Common myeloid progenitor, CD34-positive (primary cell): ENCODE results near the gene AK1.
A peak's percentile ranks its signal among the peaks of the same experiment; 100 is the strongest.

ENCODE experiments used
- CTCF ChIA-PET: fragments of 350-600 bp; sonication (Branson Sonifier 250); formaldehyde crosslinking; loops from one replicate; lab custom pipeline; 2021; ENCODE audit warnings: antibody characterized with exemption; lab: Charles Lee
- POLR2A ChIA-PET: fragments of 350-600 bp; sonication (Branson Sonifier 250); formaldehyde crosslinking; loops from one replicate; lab custom pipeline; 2021; ENCODE audit warnings: antibody characterized with exemption; lab: Charles Lee
- DNase-seq, 3 donors: peaks; one replicate each; pipeline versions ENCODE4 v3.0.0 to v3.0.0-alpha.2; 2013
- H3K27ac ChIP-seq, 2 experiments: 1 replicate in 1 of 2; 2 replicates in 1 of 2; pipeline ENCODE4 v1.7.0; 2013; ENCODE audit warnings: inconsistent platforms in 2 of 2, low read length in 2 of 2, mild to moderate bottlenecking in 2 of 2, low read depth in 1 of 2, moderate library complexity in 1 of 2; ENCODE audit not compliant: severe bottlenecking in 2 of 2, insufficient read depth in 1 of 2, poor library complexity in 1 of 2
- H3K27me3 ChIP-seq, 5 experiments: replicated peaks in 2 of 5; 1 replicate in 3 of 5; 2 replicates in 2 of 5; pipeline versions ENCODE4 v1.6.1 to v1.7.0; 2013; ENCODE audit warnings: low read length in 4 of 5, mild to moderate bottlenecking in 2 of 5, moderate library complexity in 2 of 5, inconsistent platforms in 1 of 5; ENCODE audit not compliant: insufficient read depth in 5 of 5, control insufficient read depth in 4 of 5
- H3K36me3 ChIP-seq, 4 experiments: 1 replicate in 2 of 4; 2 replicates in 2 of 4; pipeline versions ENCODE4 v1.6.1 to v1.7.0; 2013; ENCODE audit warnings: low read length in 3 of 4, control low read depth in 1 of 4, mild to moderate bottlenecking in 1 of 4; ENCODE audit not compliant: control insufficient read depth in 4 of 4, insufficient read depth in 4 of 4
- H3K4me1 ChIP-seq, 4 experiments: 1 replicate in 3 of 4; 2 replicates in 1 of 4; pipeline versions ENCODE4 v1.6.1 to v1.7.1; 2013; ENCODE audit warnings: low read length in 3 of 4, mild to moderate bottlenecking in 3 of 4, control low read depth in 1 of 4, inconsistent platforms in 1 of 4, moderate library complexity in 1 of 4; ENCODE audit not compliant: control insufficient read depth in 4 of 4, insufficient read depth in 4 of 4; ENCODE audit errors: control extremely low read depth in 1 of 4
- H3K4me3 ChIP-seq, 7 experiments: 1 replicate in 4 of 7; 2 replicates in 3 of 7; pipeline versions ENCODE4 v1.5.1 to v1.7.0; 2013; ENCODE audit warnings: mild to moderate bottlenecking in 7 of 7, low read length in 6 of 7, moderate library complexity in 6 of 7, inconsistent platforms in 2 of 7, low read depth in 2 of 7, control low read depth in 1 of 7; ENCODE audit not compliant: insufficient read depth in 4 of 7, control insufficient read depth in 1 of 7; ENCODE audit errors: extremely low read depth in 1 of 7
- H3K9me3 ChIP-seq, 5 experiments: 1 replicate in 4 of 5; 2 replicates in 1 of 5; pipeline versions ENCODE4 v1.6.1 to v1.7.1; 2013; ENCODE audit warnings: low read length in 4 of 5, mild to moderate bottlenecking in 2 of 5, inconsistent platforms in 1 of 5, low read depth in 1 of 5, moderate library complexity in 1 of 5; ENCODE audit not compliant: control insufficient read depth in 4 of 5, insufficient read depth in 2 of 5; ENCODE audit errors: control extremely low read depth in 1 of 5
- whole genome bisulfite sequencing: methylation state at CpG from one replicate; pipeline ENCODE4 v1.1.5; 2013; ENCODE audit not compliant: insufficient coverage; 5-methylcytosine and 5-hydroxymethylcytosine counted together

AK1 gene

DNA sequence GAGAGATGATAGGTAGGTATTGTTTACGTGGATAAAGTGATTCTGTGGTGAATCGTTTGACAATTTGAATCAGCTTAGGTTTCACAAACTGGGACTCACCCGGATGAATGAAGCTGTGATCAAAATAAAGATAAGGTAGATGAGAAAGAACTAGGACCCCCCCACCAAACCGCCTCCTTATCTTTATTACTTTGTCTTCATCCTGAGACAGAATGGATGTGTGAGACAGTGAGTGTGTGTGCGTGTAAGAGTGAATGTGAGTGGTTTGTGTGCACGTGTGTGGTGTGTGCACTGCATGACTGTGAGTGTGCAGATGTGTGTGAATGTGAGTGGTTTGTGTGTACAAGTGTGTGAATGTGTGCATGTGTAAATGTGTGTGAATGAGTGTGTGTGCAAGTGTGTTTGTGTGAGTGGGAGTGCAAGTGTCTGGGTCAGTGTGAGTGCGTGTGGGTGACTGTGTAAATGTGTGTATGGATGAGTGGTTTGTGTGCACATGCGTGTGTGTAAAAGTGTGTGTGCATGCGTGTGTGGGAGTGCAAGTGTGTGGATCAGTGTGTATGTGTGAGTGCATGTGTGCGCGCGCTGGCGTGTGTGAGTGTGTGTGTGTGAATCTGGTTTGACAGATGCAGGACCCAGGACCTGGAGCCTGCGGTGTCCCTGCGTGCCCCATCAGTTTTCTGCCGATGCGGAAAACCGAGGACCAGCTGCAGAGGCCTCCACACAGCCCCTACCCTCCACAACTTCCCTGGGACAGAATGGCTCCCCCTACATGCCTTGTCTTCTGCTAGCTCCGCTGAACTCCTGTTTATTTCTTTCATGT is 11.6 kb downstream of the AK1 start:
- Histone ChIP-seq H3K36me3 (no peaks in the 10 kb centered on the region), H3K4me1 (peaks cover 12 to 60% (median 53%) of the 10 kb centered on the region in 4 experiments), H3K4me3 (no peak overlapping the region), H3K27ac (peak overlapping the region in 1 of 2 experiments; percentile 60), H3K27me3 (no peaks in the 10 kb centered on the region), H3K9me3 (no peaks in the 10 kb centered on the region)
- 60% methylated on average over 12 of the region's 19 CpGs for WGBS
- ChIA-PET POLR2A (interaction anchor here (0.5 to 0.9 kb wide), 3 partner anchors 12 to 80 kb away, joined by 3 read pairs; partner anchors contain the start of gene CDK9), CTCF (interaction anchor here (1.0 to 5.4 kb wide), 22 partner anchors 10 to 277 kb away, joined by 3 to 33 read pairs (median 5); partner anchors contain the start of genes CDK9, ENG and TOR2A)
- DNase-seq, result peak in 2 of 3 donors; percentile 55 to 65

DNA sequence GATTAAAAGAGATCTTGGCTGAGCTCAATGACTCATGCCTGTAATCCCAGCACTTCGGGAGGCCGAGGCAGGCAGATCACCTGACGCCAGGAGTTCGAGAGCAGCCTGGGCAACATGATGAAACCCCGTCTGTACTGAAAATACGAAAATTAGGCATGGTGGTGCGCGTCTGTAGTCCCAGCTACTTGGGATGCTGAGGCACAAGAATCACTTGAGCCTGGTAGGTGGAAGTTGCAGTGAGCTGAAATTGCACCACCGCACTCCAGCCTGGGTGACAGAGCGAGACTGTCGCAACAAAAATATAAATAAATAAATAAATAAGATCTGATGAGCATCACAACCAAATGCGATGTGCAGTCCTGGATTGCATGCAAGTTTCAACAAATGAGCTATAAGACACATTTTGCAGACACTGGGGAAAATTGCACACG is 14.3 kb downstream of the AK1 start:
- peak overlapping the region in 1 of 2 experiments; percentile 85 for H3K27ac ChIP-seq
- DNase-seq, result peak in 1 of 3 donors; percentile 32
- CTCF ChIA-PET, result interaction anchor here (0.9 to 5.4 kb wide), 14 partner anchors 8 to 128 kb away, joined by 3 to 33 read pairs (median 5); partner anchors contain the start of genes CDK9, ENG, SH2D3C and TOR2A
- H3K9me3 ChIP-seq, result no peaks in the 10 kb centered on the region
- peak overlapping the region in 2 of 7 experiments; percentile 2 to 39 for H3K4me3 ChIP-seq
- 81% methylated on average over 9 of the region's 13 CpGs for WGBS
- H3K27me3 ChIP-seq, result no peaks in the 10 kb centered on the region
- no peaks in the 10 kb centered on the region for H3K36me3 ChIP-seq
- POLR2A ChIA-PET, result interaction anchor here (0.6 to 1.5 kb wide), 6 partner anchors 10 to 92 kb away, joined by 3 to 6 read pairs (median 4); partner anchors contain the start of gene CDK9
- peaks cover 19 to 80% (median 75%) of the 10 kb centered on the region in 4 experiments for H3K4me1 ChIP-seq

DNA sequence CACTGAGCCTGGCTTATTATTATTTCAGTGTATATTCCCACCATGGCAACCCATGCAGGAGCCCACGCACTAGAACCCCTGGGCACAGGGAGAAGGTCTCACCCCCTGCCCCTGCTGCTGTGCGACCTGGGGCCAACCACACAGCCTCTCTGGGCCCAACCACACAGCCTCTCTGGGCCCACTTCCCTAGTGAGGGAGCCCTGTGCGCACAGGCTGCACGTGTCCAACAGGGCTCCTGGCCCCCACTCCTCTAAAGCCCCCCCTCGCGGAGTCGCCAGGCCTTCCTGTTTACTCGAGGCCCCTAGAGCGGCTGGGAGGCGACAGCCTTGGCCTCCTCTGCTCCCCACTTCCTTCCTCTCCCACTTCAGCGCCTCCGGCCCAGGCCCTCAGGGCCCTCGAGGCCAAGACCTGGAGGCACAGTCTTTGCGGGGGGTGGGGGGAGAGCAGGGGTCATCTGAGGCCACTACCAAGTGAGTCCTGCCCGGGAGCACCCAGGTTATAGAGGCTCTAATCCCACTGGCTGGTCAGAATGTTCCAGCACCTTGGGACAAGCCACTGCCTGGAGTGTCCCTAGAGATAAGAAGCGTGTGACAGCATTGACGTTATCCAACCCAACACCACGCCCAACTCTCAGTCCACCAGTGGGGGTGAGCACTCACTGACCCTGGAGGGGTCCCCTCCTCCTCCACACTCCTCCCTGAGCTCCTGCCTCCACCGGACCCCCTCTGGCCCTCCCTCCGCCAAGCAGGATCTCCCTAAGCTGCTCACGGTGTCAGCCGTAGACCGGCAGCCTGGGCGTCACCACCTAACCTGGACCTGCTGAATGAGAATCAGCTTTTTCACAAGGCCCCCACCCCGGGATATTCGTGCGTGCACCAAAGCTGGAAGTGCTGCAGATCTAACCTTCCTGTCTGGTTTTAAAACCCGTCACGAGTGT is 15.1 kb downstream of the AK1 start:
- no peaks in the 10 kb centered on the region for H3K9me3 ChIP-seq
- peak overlapping the region; percentile 66 to 85 for H3K27ac ChIP-seq
- POLR2A ChIA-PET, result interaction anchor here (0.7 to 1.5 kb wide), 6 partner anchors 9 to 91 kb away, joined by 3 to 6 read pairs (median 4); partner anchors contain the start of gene CDK9
- peak; percentile 81 to 97 (median 96) for DNase-seq
- H3K4me3 ChIP-seq, result peak overlapping the region in 4 of 7 experiments; percentile 26 to 57 (median 39)
- no peaks in the 10 kb centered on the region for H3K27me3 ChIP-seq
- WGBS, result 2% methylated on average over 19 of the region's 29 CpGs
- H3K4me1 ChIP-seq, result peaks cover 19 to 89% (median 83%) of the 10 kb centered on the region in 4 experiments
- CTCF ChIA-PET, result interaction anchor here (0.9 to 5.4 kb wide), 15 partner anchors 8 to 127 kb away, joined by 3 to 33 read pairs (median 5); partner anchors contain the start of genes CDK9, ENG, SH2D3C and TOR2A
- H3K36me3 ChIP-seq, result no peaks in the 10 kb centered on the region

DNA sequence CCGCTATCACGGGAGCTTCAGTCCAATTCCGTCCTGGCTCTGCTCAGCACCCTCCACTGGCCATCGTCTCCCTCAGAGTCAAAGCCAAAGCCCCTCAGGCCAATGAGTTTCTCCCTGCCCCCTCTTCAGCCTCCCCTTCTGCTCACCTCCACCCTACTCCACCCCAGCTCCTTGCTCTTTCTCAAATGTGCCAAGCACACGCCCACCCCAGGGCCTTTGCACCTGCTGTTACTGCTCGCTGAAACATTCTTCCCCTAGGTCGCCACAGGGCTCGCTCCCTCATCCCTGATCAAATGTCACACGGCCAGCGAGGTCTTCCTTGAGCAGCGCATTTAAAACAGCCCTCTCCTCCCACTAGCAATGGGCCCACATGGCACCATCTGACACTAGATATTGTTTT is 16.7 kb downstream of the AK1 start:
- CTCF ChIA-PET, result interaction anchor here (0.6 to 1.8 kb wide), 5 partner anchors 9 to 43 kb away, joined by 3 to 9 read pairs (median 3); no protein-coding TSS in a partner anchor
- H3K27me3 ChIP-seq, result no peaks in the 10 kb centered on the region
- no peak for DNase-seq
- no peaks in the 10 kb centered on the region for H3K9me3 ChIP-seq
- peaks cover 22 to 94% (median 91%) of the 10 kb centered on the region in 4 experiments for H3K4me1 ChIP-seq
- POLR2A ChIA-PET, result no interaction called here
- no peaks in the 10 kb centered on the region for H3K36me3 ChIP-seq
- H3K4me3 ChIP-seq, result no peak overlapping the region
- peak overlapping the region in 1 of 2 experiments; percentile 33 for H3K27ac ChIP-seq
- 93% methylated on average over 7 of the region's 11 CpGs for WGBS

DNA sequence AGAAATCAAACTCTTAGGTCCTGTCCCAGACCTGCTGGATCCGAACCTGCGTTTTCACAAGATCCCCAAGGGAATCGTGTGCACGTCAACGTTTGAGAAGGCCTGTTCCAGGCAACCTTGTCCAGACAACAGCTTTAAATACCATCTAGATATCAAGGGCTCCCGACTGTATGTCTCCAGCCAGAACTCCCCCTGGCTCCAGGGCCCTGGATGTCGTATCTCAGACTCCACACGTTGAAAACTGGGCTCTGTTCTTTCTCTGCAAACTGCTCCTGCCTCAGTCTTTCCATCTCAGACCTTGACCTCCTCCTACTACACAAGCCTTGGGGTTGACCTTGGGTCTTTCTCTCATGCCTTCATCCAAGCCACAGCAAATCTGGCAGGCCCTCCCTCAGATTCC is 17.2 kb downstream of the AK1 start:
- POLR2A ChIA-PET, result no interaction called here
- WGBS, result 95% methylated on average over 7 of the region's 8 CpGs
- Histone ChIP-seq H3K36me3 (no peaks in the 10 kb centered on the region), H3K4me3 (no peak overlapping the region), H3K4me1 (peaks cover 24 to 94% (median 91%) of the 10 kb centered on the region in 4 experiments), H3K27ac (peak overlapping the region in 1 of 2 experiments; percentile 33), H3K9me3 (no peaks in the 10 kb centered on the region), H3K27me3 (no peaks in the 10 kb centered on the region)
- no peak for DNase-seq
- CTCF ChIA-PET, result interaction anchor here (0.6 to 1.8 kb wide), 5 partner anchors 10 to 59 kb away, joined by 3 to 9 read pairs (median 3); no protein-coding TSS in a partner anchor

DNA sequence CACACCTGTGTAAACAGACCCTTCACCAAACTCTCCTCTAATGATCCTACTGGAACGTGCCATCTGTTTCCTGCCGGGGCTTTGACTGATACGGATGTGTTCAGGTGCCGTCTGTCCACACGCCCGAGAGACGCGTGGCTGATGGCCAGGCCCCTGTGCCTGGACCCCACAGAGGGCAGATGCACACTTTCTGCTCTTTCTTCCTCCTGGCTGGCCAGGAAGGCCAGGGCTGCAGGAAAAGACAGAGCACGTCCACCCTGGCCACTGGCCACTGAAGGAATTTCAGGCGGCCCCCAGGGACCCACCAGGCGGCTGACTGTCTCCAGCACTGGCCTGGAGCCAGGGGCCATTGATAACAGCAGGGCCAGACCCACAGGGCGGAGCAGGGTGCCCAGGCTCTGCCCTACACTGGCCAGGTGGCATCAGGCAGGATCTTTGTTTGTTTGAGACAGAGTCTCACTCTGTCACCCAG is 19.4 kb downstream of the AK1 start:
- ChIA-PET POLR2A (interaction anchor here (0.9 kb wide), 1 partner anchor 25 kb away, joined by 3 read pairs; no protein-coding TSS in a partner anchor), CTCF (interaction anchor here (0.7 to 2.5 kb wide), 4 partner anchors 11 to 65 kb away, joined by 3 to 6 read pairs (median 4); no protein-coding TSS in a partner anchor)
- WGBS, result 25% methylated on average over 12 of the region's 12 CpGs
- Histone ChIP-seq H3K4me3 (peak overlapping the region in 2 of 7 experiments; percentile 22 to 33), H3K27me3 (no peaks in the 10 kb centered on the region), H3K9me3 (no peaks in the 10 kb centered on the region), H3K36me3 (no peaks in the 10 kb centered on the region), H3K27ac (no peak overlapping the region), H3K4me1 (peaks cover 24 to 96% (median 91%) of the 10 kb centered on the region in 4 experiments)
- peak in 2 of 3 donors; percentile 80 to 88 for DNase-seq
